ENCODE results near the gene APOBEC4. TPM values are rescaled to one million over a fixed set of nuclear protein-coding genes. Genes with fewer than 3 reads are reported as not detected.

APOBEC4 gene
- total RNA-seq, 2 donors from 2014 or later = not detected

DNA sequence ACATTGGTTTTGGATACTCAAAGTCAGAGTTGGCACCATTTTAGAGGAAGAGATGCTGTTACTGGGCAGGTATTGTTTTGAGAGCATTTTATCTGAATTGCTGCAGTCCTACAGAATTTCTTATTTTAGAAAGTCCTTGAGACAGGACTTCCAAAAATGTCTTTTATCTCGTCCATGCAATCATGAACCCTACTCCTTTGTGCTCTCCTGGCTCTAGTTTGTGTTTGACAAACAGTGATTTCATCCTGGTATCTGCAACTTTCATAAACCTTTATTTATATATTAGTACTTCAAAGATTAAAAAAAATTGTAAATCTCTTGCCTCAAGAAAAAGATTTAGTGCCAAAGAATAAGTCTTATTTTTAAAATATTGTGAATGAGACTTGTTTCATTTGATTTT lies 12.9 kb downstream of the APOBEC4 start:
- TF ChIP-seq, protein P1, sequence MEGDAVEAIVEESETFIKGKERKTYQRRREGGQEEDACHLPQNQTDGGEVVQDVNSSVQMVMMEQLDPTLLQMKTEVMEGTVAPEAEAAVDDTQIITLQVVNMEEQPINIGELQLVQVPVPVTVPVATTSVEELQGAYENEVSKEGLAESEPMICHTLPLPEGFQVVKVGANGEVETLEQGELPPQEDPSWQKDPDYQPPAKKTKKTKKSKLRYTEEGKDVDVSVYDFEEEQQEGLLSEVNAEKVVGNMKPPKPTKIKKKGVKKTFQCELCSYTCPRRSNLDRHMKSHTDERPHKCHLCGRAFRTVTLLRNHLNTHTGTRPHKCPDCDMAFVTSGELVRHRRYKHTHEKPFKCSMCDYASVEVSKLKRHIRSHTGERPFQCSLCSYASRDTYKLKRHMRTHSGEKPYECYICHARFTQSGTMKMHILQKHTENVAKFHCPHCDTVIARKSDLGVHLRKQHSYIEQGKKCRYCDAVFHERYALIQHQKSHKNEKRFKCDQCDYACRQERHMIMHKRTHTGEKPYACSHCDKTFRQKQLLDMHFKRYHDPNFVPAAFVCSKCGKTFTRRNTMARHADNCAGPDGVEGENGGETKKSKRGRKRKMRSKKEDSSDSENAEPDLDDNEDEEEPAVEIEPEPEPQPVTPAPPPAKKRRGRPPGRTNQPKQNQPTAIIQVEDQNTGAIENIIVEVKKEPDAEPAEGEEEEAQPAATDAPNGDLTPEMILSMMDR (conservative IDR thresholded peaks at IDR 0.05) = no peak
- no peaks in the 10 kb centered on the region for H3K9me3 ChIP-seq (ENCODE audit: control insufficient read depth, low read length)
- no peaks in the 10 kb centered on the region for H3K9me3 Mint-ChIP-seq
- WGBS, 2 experiments (ENCODE audit: insufficient coverage in 1 of 2, insufficient read length in 1 of 2) = 77% methylated on average over 1 of the region's 1 CpG; no CpG with 5 or more reads in 1 of the 2 experiments
- no peaks in the 10 kb centered on the region for H3K4me1 ChIP-seq (ENCODE audit: control insufficient read depth, insufficient read depth, low read length)
- H3K4me3 Mint-ChIP-seq = no peak overlapping the region
- H3K36me3 ChIP-seq (ENCODE audit: control insufficient read depth, insufficient read depth, low read length) = no peaks in the 10 kb centered on the region
- H3K27me3 ChIP-seq (ENCODE audit: control insufficient read depth, insufficient read depth, low read length, poor library complexity, severe bottlenecking) = peaks cover 23% of the 10 kb centered on the region
- H3K27ac Mint-ChIP-seq = no peak overlapping the region
- H3K27me3 Mint-ChIP-seq (ENCODE audit: insufficient read depth) = peaks cover 21% of the 10 kb centered on the region
- no peak overlapping the region for H3K9ac ChIP-seq (ENCODE audit: extremely low read depth, low read length, poor library complexity, severe bottlenecking)
- no peak overlapping the region for H3K4me3 ChIP-seq (ENCODE audit: low read length)
- peaks cover 5% of the 10 kb centered on the region for H3K4me1 Mint-ChIP-seq
- no peak overlapping the region for H3K27ac ChIP-seq (ENCODE audit: low read depth, low read length)
- H3K36me3 Mint-ChIP-seq (ENCODE audit: low read depth) = no peaks in the 10 kb centered on the region
- DNase-seq = no peak

DNA sequence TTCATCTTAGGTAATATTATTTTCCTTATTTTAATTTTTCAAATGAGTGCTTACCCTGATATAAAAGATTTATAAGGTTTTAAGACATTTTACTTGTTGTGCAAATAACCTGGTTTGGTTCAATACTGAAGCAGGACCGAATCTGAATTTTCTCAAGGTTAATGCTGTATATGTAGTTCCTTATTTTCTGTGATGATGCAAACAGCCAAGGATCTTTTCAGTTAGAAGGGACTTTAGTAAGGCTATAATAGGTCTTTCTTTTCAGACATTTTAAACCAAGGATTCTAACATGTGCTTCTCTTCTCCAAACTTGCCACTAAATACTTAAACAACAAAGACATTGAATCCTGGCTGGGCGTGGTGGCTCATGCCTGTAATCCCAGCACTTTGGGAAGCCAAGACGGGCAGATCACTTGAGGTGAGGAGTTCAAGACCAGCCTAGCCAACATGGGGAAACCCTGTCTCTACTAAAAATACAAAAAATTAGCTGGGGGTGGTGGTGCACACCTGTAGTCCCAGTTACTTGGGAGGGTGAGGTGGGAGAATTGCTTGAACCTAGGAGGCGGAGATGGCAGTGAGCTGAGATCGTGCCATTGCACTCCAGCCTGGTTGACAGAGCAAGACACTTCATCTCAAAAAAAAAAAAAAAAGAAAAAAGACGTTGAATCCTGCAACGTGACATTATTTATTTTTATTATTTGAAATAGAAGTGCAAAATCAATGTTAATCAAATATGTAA lies 14.3 kb downstream of the APOBEC4 start:
- Histone ChIP-seq H3K4me1 (ENCODE audit: control insufficient read depth, insufficient read depth, low read length) (no peaks in the 10 kb centered on the region), H3K27ac (ENCODE audit: low read depth, low read length) (no peak overlapping the region)
- peaks cover 21% of the 10 kb centered on the region for H3K27me3 Mint-ChIP-seq (ENCODE audit: insufficient read depth)

DNA sequence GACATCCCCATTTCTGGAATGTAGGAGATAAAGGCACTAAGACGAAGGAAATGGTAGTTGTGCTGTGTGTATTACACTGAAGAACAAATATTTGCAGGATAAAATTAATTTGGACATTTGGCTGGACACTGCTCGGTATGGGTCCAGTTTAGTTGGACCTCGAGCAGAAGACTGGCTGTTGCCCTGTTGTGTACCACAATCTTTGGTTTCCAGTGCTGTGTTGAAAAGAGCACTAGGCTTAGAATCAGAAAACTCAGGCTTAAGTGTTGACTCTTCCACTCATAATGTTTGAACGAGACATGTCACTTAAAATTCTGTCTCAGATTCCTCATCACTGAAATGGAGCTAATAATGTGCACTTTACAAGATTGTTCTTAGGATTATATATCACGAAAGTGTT lies 16.3 kb downstream of the APOBEC4 start:
- no peaks in the 10 kb centered on the region for H3K4me1 ChIP-seq (ENCODE audit: control insufficient read depth, insufficient read depth, low read length)
- Mint-ChIP-seq H3K27me3 (ENCODE audit: insufficient read depth) (peaks cover 19% of the 10 kb centered on the region), H3K9me3 (no peaks in the 10 kb centered on the region), H3K4me3 (peak overlapping the region; percentile 100), H3K4me1 (peaks cover 20% of the 10 kb centered on the region), H3K27ac (no peak overlapping the region), H3K36me3 (ENCODE audit: low read depth) (peaks cover under 1% of the 10 kb centered on the region)
- TF ChIP-seq, protein P1 (conservative IDR thresholded peaks at IDR 0.05) = no peak
- H3K4me3 ChIP-seq (ENCODE audit: low read length) = peak overlapping the region; percentile 91
- H3K36me3 ChIP-seq (ENCODE audit: control insufficient read depth, insufficient read depth, low read length) = peaks cover 4% of the 10 kb centered on the region
- WGBS, 2 experiments (ENCODE audit: insufficient coverage in 1 of 2, insufficient read length in 1 of 2) = 79 to 85% methylated on average over 3 to 5 of the region's 5 CpGs
- H3K27ac ChIP-seq (ENCODE audit: low read depth, low read length) = no peak overlapping the region
- DNase-seq = no peak
- no peak overlapping the region for H3K9ac ChIP-seq (ENCODE audit: extremely low read depth, low read length, poor library complexity, severe bottlenecking)
- H3K27me3 ChIP-seq (ENCODE audit: control insufficient read depth, insufficient read depth, low read length, poor library complexity, severe bottlenecking) = peaks cover 23% of the 10 kb centered on the region
- H3K9me3 ChIP-seq (ENCODE audit: control insufficient read depth, low read length) = no peaks in the 10 kb centered on the region

More for the DNA sequence above, 14.3 kb downstream of the APOBEC4 start:
- Mint-ChIP-seq H3K4me1 (peaks cover 6% of the 10 kb centered on the region), H3K27ac (no peak overlapping the region), H3K4me3 (no peak overlapping the region), H3K9me3 (no peaks in the 10 kb centered on the region), H3K36me3 (ENCODE audit: low read depth) (no peaks in the 10 kb centered on the region)
- TF ChIP-seq, protein P1 (conservative IDR thresholded peaks at IDR 0.05) = no peak
- H3K36me3 ChIP-seq (ENCODE audit: control insufficient read depth, insufficient read depth, low read length) = no peaks in the 10 kb centered on the region
- no peak overlapping the region for H3K4me3 ChIP-seq (ENCODE audit: low read length)
- no peaks in the 10 kb centered on the region for H3K9me3 ChIP-seq (ENCODE audit: control insufficient read depth, low read length)
- WGBS, 2 experiments (ENCODE audit: insufficient coverage in 1 of 2, insufficient read length in 1 of 2) = 86 to 90% methylated on average over 1 to 5 of the region's 7 CpGs
- no peak overlapping the region for H3K9ac ChIP-seq (ENCODE audit: extremely low read depth, low read length, poor library complexity, severe bottlenecking)
- no peak for DNase-seq
- H3K27me3 ChIP-seq (ENCODE audit: control insufficient read depth, insufficient read depth, low read length, poor library complexity, severe bottlenecking) = peaks cover 23% of the 10 kb centered on the region
